Testis (tissue), 2 donors: ENCODE results near the gene SRPK1.

Experiments
- CTCF ChIP-seq, 3 experiments: fragments of 450-650 bp in 2 of 3; fragments of 200-600 bp in 1 of 3; sonication (generic) in 1 of 3; IDR thresholded peaks; one replicate each; pipeline ENCODE4 v1.5.1; 2016 to 2019; ENCODE audit warnings: antibody characterized with exemption in 3 of 3, mild to moderate bottlenecking in 2 of 3, moderate library complexity in 1 of 3
- POLR2A ChIP-seq: fragments of 450-650 bp; IDR thresholded peaks from one replicate; pipeline ENCODE4 v1.6.1; 2017; ENCODE audit warnings: antibody characterized with exemption, mild to moderate bottlenecking, moderate library complexity

DNA sequence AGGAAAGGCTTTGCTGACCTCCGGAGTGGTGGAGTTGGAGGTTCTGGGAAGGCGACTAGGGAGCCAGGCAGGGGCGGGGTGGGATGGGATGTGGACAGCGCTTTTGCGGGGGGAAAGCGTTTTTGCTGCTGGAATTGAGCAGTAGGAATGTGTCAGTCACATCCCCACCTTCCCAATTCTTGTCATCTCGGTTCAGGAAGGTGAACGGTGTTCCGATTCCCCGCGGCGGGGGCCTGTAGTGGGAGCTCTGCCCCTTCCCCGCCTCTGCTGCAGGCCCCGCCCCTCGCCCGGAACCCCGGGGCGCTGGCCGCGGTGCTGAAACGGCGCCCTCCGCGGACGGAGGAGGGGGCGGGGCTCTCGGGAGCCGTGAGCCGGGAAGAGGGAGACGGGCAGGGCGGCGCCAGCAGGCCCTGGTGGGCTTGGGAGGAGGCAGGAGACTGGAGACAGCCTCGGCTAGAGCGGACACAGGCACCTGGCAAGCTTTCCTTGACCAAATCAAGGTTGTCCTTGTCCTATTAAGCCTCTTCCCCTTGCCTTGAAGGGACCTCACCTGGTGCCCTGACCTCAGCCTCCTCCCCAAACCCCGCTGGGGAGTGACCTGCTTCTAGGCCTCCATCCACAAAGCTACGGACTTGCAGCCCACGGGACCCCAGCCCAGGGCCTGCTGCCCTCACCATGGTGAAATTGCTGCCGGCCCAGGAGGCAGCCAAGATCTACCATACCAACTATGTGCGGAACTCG is 115.7 kb downstream of the SRPK1 start, which contains the start of gene LHFPL5:
- TF ChIP-seq CTCF (IDR thresholded peaks at IDR 0.05): no peak
- no peak for TF ChIP-seq POLR2A
